Loucy (cell line): ENCODE results near the gene UNK.

Experiments used
- EZH2phosphoT487 ChIP-seq: fragments of 200-600 bp; IDR thresholded peaks from 2 replicates; pipeline ENCODE4 v1.6.1; 2018; ENCODE audit warnings: antibody characterized with exemption, mild to moderate bottlenecking, moderate library complexity, borderline replicate concordance
- TF ChIP-seq, protein P1 (sequence below): fragments of 200-600 bp; sonication (generic); conservative IDR thresholded peaks from 2 replicates; pipeline ENCODE4 v1.5.1; 2014; ENCODE audit warnings: mild to moderate bottlenecking, antibody characterized with exemption, low read length

DNA sequence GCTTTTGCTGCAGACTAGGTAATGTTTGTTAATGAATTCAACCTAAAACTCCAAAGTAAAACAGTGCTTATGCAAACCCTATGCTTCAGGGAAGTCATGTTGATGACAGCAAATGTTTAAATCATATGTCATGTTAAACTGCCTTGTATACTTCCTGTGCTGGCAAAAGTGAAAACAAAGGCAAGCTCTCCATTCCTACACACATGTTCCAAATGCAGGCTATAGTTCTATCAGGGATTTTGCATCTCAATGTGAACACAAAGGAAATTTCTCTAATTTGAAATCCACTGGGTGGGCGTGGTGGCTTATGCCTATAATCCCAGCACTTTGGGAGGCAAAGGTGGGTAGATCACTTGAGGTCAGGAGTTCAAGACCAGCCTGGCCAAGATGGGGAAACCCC lies 19.3 kb downstream of the UNK start:
- no peak for TF ChIP-seq EZH2phosphoT487
- TF ChIP-seq, protein P1, sequence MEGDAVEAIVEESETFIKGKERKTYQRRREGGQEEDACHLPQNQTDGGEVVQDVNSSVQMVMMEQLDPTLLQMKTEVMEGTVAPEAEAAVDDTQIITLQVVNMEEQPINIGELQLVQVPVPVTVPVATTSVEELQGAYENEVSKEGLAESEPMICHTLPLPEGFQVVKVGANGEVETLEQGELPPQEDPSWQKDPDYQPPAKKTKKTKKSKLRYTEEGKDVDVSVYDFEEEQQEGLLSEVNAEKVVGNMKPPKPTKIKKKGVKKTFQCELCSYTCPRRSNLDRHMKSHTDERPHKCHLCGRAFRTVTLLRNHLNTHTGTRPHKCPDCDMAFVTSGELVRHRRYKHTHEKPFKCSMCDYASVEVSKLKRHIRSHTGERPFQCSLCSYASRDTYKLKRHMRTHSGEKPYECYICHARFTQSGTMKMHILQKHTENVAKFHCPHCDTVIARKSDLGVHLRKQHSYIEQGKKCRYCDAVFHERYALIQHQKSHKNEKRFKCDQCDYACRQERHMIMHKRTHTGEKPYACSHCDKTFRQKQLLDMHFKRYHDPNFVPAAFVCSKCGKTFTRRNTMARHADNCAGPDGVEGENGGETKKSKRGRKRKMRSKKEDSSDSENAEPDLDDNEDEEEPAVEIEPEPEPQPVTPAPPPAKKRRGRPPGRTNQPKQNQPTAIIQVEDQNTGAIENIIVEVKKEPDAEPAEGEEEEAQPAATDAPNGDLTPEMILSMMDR, result no peak
